GM20000 (cell line): ENCODE data around the gene TRIM41.
"Not testable (repeated sequence)": the region's sequence is repeated elsewhere in the genome, so short reads cannot be mapped to it uniquely, and the experiment has no call there.

ENCODE experiments used
- DNase-seq: peaks from one replicate; pipeline ENCODE4 v3.0.0; 2012; ENCODE audit warnings: low spot score
- TF ChIP-seq, protein P1 (sequence below): IDR thresholded peaks from 2 replicates; pipeline ENCODE4 v1.5.1; 2012; ENCODE audit warnings: mild to moderate bottlenecking, control low read depth; ENCODE audit errors: extremely low read depth, missing control alignments

The TRIM41 gene

DNA sequence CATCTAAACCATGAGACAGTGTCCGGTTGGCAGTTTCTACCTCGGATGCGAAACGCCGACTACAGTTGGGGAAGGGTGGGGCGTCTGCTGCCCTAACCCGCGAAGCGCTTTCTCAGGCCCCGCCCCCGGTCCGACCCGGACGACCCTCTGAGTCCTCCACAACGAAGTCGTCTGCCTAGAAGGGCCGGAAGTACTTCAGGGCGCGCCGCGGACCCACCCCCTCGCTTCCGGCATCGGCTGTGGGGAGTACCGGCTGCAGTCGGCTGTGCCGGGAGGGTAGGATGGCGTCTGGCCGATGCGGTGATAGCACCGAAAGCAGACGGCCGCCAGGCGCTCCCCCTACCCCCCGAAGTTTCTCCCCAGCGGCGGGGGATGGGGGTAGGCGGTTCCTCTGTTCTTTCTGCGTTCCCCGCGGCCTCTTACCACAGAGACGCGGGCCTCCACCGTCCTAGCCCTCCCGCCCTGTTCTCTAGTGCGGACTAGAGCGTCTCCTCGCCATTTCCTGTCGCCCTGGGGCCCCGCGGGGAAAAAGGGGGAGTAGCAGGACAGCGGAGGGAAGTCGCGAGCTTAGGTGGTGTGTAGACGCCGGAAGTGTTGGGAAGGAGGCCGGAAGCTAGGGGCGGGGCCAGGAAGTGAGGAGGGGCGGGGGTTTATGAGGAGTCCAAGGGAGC, at the start of gene TRIM41:
Gene TRIM41 (plus strand): TSS at position 224 of the 671 bp plus-strand sequence. CDS start 719 bp downstream, outside the sequence.
- DNase-seq = peak; percentile 88

DNA sequence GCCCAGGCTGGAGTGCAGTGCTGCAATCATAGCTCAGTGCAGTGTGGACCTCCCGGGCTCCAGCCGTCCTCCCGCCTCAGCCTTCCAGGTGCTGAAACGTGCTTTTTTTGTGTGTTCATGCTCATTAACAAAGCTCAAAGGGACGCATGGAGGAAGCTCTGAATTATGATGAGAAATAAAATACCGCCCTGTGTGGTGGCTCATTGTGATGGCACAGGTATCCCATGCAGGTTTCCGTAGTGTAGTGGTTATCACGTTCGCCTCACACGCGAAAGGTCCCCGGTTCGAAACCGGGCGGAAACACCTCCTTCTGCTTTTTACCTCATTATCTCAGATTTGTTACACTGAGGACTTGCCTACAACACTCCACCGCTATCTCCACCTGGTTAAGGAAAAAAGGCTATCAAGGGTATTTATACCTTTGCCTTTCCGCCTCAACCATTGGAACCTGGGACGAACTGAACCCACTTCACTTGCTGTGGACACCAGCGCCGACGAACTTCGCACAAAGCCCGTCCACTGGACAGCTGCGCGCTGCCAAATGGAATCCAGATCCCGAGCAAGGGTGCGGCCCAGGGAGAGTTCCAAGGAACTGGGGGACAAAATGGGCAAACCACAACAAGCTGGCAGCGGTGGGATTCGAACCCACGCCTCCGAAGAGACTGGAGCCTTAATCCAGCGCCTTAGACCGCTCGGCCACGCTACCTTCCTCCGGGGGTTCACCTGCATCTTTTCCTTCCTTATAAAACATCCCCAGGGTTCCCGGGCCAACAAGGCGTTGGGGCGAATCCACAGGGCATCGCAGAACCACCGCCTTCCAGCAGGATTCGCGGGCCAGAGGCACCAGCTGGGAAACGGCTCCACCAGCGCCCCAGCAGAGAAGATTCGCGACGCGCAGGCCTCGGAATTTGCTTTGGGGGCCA, 49.4 kb upstream of the TRIM41 start:
- DNase-seq = no peak
- TF ChIP-seq, protein P1, sequence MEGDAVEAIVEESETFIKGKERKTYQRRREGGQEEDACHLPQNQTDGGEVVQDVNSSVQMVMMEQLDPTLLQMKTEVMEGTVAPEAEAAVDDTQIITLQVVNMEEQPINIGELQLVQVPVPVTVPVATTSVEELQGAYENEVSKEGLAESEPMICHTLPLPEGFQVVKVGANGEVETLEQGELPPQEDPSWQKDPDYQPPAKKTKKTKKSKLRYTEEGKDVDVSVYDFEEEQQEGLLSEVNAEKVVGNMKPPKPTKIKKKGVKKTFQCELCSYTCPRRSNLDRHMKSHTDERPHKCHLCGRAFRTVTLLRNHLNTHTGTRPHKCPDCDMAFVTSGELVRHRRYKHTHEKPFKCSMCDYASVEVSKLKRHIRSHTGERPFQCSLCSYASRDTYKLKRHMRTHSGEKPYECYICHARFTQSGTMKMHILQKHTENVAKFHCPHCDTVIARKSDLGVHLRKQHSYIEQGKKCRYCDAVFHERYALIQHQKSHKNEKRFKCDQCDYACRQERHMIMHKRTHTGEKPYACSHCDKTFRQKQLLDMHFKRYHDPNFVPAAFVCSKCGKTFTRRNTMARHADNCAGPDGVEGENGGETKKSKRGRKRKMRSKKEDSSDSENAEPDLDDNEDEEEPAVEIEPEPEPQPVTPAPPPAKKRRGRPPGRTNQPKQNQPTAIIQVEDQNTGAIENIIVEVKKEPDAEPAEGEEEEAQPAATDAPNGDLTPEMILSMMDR = peak; percentile 2

More for the DNA sequence above, at the start of gene TRIM41:
- TF ChIP-seq, protein P1 = no peak

- DNase-seq = no peak
- TF ChIP-seq, protein P1 = no peak
Measured at GRCh38 chr5:181176254-181176952, 46.7 kb upstream of the TRIM41 start.

- not testable (repeated sequence) for DNase-seq
Measured at GRCh38 chr5:181177559-181177958, 45.5 kb upstream of the TRIM41 start.

DNA sequence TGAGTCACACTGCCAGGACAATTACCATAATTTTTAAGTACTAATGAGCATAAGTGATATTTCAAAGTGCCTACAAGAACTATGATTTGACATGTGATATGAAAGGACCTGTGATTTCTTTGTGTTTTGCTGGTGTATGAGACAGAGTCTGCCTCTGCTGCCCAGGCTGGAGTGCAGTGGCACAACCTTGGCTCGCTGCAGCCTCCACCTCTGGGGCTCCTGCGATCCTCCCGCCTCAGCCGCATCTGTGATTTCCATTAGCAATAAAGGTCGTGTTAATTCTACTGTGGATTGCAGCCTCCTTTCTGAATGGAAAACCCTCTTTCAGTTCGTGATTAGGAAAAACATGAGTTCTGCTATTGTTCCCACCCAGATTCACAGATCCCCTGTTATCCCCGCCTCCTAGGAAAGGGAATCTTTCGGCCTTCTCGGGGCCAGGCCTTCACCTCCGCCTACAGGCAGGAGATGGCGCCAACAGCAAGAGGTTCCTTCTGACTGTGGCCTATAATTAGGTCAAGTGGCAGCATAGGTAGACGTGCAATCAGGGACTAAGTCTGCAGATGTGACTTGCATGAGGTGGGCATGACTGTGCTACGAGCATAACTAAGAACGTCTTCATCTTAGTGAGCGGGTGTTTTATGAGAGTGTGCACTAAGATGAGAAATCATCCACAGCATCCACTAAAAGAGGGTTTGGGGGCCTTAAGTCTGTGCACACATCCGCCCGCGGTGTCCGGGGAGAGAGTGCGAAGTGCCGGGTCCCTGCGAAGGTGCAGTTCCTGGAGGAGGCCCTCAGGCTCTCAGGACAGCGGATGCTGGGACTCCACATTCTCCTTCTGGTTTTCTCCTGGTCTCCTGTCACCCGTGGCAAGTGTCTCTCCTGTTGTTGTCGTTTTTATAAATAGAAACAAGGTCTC, 41.2 kb upstream of the TRIM41 start:
- DNase-seq = peak; percentile 73
- TF ChIP-seq, protein P1 = peak; percentile 80

GRCh38 chr5:181182651-181183050, 40.4 kb upstream of the TRIM41 start:
- TF ChIP-seq, protein P1 = no peak

GRCh38 chr5:181184845-181185216, 38.2 kb upstream of the TRIM41 start:
- no peak for DNase-seq
- TF ChIP-seq, protein P1 = no peak

More at GRCh38 chr5:181182651-181183050, 40.4 kb upstream of the TRIM41 start:
- DNase-seq = no peak
